HG02678 (cell line): ENCODE data around the gene CXCR3.
"Not testable (repeated sequence)": the region's sequence is repeated elsewhere in the genome, so short reads cannot be mapped to it uniquely, and the experiment has no call there.

Experiments used
- ATAC-seq: cut with Tn5 transposase; IDR thresholded peaks from one replicate; pipeline ENCODE4 v1.9.1; 2021; ENCODE audit warnings: mild to moderate bottlenecking, moderate library complexity; ENCODE audit not compliant: unreplicated experiment

CXCR3 gene

DNA sequence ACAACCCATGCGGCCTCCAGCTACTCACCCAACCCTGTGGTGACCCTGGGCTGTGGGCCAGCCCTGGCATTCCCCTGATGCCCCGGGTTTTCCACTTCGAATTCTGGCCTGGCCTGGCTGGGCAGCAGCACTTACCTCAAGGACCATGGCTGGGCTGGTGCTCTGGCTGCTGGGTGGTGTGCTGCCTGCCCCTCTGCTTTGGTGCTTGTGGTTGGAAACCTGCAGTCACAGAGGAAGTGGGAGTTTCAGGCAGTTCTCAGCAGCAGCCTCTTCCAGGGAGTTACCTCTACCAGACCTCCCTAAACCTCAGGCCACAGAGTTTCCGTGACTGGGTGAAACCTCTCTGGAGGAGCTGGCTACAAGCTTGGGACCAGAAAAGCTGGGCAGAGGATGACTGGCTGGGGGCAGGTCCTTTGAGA, at the start of gene CXCR3:
TSS of gene CXCR3 (minus strand) at position 209 of the 419 bp plus-strand sequence. CDS start at position 147, 62 bp downstream.
- peak; percentile 69 for ATAC-seq

DNA sequence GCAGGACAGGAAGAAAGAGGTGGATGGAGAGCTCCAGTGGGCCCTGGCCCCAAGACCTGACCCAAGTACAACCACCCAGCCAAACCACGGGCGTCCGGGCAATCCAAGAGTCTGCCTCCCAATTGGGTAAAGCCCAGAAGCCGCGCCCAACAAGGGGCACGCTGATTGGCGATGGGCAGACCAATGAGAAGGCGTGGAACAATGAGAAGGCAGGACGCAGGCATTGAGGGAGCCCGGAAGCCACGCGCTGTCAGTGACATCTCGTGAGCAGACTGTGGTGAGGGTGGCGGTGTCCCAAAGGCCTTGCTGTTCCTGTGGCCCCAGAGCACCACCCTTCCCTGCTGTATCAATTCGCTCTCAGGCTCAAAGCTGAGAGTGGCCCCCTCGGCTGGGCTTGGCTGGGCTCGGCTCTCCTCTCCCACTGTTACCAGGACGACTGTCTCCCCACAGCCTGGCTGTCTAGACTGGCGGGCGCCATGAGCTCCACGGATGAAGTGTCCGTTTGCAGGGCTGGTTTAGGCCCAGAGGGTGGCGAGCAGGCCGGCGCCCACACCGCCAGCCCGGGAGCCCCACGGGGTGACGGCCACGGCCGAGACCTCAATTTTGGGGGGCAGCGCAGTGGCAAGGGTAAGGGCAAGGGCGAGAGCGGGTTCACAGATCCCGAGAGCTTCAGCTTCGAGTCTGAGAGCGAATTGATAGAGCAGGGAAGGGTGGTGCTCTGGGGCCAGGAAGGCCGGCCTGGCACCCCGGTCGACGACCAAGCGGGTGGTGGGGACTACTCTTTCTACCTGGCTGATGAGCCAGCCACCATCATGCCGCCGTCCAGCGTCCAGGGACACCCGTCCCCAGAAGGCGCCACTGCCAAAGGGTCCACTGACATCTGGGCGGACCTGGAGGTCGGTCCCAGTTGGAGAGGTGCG, 49.3 kb upstream of the CXCR3 start, which contains the start of gene LOC101059915:
TSS of gene LOC101059915 (plus strand) at position 219 of the 920 bp plus-strand sequence.
- no peak for ATAC-seq

DNA sequence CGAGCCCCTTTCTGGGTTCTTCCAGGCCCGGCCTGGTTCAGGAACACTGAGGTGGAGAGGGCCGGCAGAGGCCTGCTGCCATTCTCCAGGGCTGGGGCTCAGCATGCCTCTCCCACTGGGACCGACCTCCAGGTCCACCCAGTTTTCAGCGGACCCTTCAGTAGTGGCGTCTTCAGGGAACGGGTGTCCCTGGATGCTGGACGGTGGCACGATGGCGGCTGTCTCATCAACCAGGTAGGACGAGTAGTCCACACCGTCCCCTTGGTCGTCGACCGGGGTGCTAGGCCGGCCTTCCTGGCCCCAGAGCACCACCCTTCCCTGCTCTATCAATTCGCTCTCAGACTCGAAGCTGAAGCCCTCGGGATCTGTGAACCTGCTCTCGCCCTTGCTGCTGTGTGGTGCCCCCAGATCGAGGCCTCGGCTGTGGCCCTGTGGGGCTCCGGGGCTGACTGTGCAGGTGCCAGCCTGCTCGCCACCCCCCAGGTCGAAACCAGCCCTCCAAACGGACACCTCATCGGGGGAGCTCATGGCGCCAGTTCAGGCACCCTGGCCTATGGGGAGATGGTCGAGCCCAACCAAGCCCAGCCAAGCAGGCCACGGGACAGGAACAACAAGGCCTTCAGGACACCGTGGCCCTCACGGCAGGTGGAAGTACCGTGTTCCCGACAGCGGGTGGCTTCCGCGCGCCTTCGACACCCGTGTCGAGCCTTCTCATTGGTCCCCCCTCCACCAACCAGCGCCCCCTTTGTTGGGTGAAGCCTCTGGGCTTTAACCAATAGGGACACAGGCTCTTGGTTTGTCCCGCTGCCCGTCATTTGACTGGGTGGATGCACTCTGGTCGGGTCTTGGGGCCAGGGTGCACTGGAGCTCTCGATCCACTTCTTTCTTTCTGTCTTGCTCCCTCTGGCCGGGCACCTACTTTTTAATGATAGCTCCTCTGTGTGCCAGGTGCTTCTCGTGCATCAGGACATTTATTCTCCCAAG, 48.2 kb upstream of the CXCR3 start:
- ATAC-seq: no peak

DNA sequence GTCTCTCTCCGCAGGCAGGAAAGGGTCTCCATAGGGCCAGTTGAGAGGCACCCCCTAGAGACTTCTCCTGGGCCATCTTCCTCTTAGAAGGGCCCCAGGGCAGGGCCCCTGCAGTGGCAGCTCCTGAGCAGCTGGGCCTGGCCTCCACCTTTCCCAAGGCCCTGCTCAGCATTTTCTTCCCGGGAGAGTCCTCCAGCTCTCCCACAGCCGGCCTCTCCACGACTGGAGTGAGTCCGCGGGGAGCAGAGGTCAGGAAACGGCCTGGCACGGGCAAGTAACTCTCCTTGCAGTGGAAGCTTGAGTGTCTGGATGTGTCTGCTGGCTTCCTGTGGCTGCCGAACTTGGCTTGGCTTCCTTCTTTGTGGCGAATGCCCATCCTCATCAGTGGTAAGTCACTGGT, 47.4 kb upstream of the CXCR3 start:
- ATAC-seq: no peak

DNA sequence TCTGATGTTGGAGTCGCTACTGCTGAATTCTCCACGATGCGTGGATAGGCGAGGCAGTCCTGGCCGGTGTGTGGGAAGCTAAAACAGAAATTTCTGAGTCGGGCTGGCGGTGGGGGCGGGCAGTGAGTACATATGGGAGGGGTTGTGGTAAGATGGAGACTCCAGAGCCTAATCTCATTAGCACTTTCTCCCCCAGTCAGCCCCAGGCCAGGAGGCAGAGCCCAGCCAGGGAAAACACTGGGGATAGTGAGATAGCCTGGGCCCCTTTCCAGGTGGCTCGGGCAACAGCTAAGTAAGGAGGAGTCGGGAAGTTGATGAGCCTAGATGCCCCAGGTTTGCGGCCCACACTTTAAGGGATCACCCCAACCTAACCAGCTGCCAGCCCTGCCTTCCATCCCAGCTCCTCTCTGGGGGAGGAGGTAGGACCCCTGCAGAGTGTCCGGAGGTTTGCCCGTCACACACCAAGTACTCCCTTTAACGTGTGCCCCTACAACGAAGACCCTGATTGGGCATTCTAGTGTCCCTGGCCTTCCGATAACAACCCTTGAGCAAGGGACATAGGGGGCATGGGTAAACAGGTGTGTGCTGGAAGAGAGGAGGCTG, 46.7 kb upstream of the CXCR3 start:
- no peak for ATAC-seq

DNA sequence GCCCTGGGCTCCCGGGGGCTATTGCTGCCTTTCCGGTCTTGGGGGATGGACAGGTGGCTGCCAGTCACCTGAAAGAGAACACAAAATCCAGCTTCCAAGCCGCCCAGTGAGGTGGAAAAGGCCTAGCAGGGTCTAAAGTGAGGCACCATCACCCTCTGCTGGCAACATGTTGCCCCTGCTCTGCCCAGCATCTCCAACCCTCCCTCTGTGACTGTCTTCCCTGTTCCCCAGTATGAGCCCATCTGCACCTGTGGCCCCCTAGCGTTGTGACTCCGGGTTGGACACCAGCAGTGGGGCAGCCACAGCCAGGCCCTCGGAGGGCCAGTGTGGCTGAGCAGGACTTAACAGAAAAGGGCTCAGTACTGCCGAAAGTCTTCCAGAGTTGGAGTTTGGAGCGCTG, 45.9 kb upstream of the CXCR3 start:
- not testable (repeated sequence) for ATAC-seq

DNA sequence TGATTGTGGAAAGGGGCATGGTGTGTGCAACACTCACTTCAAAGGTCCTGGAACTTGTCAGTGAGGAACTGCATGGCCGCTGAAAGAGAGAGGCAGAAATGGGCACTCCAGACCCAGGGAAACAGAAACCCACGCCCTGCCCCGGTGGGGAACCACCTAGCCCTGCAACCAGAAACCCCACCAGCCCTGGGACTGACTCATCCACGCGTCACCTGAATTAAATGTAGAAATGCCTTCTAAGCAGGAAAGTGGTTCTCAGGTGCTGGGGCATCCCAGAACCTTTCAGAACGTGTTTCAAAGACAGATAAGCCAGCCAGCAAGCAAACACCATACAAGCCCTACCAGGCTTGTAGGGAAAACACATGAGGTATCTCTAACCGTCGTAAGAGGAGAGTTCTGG, 44.9 kb upstream of the CXCR3 start:
- ATAC-seq: not testable (repeated sequence)

DNA sequence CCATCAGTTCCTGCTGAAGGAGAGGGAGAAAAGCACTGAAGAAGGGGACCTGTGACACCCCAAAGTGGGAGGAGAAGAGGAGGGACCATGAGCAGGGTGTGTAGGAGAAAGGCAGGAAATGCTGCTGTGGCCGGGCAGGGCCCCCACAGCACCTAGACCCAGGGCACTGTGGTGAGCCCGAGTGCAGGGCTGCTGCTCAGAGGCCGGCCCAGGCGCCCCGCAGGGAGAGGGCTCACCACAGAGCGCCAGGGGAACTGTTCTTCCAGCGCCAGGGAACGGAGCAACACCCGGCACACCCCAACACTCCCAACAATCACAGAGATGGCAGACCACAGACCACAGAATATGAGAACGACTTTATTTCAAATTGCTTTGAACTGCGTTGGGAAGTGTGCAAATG, 44.3 kb upstream of the CXCR3 start:
- not testable (repeated sequence) for ATAC-seq

DNA sequence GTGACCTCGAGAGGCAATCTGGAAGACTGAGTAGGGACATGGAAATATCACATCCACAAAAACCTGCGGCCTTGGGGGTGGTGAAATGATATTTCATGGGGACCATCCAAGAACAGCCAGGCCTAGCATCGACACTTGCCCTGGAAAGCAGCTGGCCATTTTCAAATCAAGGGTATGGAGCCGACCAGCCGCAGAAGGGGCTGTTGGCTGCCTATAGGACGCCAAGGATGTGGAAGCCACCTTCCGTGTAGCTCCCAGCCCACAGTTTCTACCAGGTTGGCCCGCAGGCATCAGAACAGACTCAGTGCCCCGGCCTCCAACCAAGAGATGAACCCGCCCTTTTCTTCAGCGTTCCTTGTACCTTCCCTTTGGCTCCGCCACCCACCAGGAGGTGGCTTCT, 43.6 kb upstream of the CXCR3 start:
- no peak for ATAC-seq

DNA sequence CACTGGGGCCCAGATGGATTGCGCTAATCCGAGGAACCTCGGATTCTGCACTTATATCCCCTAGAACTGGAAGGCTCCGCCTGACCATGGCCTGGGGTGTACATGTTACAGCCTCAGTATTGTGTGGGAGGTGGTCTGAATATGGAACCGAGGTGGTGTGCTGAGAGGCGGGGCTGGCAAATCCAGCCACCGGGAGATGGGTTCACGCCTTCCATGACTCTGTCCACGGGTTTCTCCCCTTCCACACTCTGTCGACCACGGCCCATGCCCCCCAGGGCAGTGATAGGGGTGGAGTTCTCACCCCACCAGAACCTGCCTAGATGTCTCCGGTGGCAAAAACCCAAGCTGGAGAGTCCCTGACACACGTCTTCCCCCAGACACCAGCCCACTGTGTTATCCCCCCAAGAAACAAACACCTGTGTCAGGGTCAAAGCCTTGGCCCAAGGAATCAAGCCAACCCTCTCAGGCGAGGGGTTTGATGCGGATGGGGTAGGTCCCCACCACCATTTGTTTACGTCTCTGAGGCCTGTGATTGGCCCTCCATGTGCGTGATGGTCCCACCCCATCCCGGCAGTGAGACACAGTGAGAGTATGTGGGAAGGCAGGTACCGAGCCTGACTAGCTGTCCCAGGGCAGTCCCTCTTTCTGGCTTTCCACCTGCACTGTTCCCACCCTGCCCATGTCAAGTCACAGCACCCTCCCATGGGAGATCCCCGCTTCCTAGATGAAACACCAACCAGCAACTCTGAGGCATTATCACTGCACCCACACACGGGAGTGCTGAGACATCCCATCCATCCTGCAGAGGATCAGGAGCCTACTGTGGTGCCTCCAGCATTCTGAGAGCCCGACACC, 42.5 kb upstream of the CXCR3 start:
- no peak for ATAC-seq

DNA sequence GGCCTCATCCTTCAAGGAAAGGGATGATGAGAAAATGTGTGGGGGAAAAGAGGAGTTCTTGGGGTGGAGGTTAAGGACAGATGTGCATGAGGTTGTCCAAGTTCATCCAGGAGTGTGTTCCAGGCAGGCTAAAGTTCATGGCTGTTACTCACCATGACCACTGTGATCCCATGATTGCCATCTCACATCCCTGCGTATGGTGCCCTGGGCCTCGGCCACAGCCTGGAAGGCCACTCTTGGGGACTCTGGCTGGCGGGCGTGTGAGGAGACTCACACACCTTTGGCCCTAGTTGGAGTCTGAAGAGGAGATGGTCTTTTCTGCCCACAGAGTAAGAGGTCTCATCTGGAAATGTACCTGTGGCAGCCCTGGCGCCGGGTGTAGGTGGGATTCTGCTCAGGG, 41.6 kb upstream of the CXCR3 start:
- ATAC-seq: no peak

DNA sequence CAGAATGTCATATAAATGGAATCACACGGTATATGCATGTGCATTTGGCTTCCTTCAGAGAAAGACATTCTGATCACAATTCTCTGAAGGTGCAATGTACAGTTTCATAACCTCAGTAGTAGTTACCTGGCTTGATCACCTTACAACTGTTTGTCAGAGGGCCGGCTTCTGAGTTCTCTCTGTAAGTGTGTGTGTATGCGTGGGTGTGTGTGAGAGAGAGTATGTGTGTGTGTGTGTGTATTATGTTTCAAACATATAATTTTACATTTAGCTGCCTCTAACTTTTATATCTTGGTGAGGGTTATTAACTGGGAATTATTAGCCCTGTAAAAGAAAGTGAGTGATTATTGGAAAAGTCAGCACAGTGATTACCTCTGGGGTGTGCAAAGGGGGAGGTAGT, 41.0 kb upstream of the CXCR3 start:
- no peak for ATAC-seq

DNA sequence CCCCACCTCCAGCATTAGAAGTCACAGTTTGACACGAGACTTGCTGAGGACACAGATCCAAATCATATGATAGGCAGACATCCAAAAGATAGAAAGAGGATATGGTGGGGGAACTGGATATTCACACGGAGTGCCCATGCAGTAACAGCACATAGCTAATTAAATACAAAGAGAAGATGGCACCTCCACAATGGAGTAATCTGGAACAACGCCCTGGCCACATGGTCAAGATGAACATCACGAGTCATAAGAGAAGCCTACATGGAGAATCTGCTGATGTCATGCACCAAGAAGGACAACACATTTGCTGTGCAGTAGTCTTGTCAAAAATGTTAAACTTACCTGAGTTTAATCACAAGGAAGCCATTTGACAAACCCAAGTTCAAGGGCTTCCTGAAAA, 39.0 kb upstream of the CXCR3 start:
- no peak for ATAC-seq

DNA sequence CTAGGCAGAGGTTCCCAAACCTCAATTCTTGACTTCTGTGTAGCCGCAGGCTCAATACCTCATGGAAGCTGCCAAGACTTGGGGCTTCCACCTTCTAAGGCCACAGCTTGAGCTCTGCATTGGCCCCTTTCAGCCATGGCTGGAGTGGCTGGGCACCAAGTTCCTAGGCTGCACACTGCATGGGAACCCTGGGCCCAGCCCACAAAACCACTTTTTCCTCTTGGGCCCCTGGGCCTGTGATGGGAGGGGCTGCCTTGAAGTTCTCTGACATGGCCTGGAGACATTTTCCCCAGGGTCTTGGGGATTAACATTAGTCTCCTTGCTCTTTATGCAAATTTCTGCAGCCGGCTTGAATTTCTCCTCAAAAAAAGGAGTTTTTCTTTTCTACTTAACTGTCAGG, 35.0 kb upstream of the CXCR3 start:
- no peak for ATAC-seq

DNA sequence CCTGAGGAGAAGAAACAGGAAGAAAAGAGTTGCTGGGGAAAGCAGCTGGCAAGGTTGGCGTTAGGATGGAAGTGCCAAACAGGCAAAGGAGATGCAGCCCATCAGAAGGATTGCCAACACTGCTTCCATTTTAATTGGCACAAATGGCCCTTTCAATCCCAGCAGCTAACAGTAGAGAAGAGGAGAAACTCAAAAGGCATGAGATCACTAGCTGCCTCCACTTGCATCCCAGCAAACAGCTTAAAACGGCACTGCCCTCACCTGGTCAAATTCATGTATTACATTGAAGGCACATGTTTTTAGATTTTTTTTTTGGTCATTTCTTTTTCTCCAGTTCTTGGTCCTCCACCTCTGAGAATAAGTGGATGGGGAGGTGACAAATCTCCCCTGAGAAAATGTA, 34.1 kb upstream of the CXCR3 start:
- ATAC-seq: no peak

DNA sequence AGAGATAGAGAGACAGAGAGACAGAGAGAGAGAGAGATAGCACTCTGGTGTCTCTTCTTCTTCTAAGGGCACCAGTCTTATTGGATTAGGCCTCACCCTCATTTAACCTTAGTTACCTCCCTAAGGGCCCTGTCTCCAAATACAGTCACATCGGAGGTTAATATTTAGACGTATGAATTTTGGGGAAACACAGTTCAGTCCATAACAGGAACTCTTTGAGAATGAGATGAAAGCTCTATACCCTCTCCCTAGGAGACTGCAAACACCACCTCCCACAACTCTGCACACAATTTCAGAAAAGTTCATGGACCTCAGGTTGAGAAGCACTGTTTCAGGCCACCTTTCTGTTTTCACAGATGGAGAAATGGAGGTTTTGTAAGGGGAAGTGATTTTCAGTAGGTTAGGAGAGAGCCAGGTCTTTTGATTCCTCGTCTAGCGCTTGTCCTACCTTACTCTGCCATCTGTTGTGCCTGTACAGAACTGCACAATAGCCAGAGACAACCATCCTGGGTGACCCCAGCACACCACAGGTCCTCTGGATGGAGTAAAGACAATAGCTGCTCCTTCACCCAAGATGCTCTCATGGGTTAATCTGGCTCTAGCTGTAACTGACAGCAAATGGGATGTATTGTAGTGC, 32.1 kb upstream of the CXCR3 start:
- peak; percentile 78 for ATAC-seq

DNA sequence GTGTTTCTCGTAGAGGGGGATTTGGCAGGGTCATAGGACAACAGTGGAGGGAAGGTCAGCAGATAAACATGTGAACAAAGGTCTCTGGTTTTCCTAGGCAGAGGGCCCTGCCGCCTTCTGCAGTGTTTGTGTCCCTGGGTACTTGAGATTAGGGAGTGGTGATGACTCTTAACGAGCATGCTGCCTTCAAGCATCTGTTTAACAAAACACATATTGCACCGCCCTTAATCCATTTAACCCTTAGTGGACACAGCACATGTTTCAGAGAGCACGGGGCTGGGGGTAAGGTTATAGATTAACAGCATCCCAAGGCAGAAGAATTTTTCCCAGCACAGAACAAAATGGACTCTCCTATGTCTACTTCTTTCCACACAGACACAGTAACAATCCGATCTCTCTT, 26.1 kb upstream of the CXCR3 start:
- ATAC-seq: not testable (repeated sequence)

DNA sequence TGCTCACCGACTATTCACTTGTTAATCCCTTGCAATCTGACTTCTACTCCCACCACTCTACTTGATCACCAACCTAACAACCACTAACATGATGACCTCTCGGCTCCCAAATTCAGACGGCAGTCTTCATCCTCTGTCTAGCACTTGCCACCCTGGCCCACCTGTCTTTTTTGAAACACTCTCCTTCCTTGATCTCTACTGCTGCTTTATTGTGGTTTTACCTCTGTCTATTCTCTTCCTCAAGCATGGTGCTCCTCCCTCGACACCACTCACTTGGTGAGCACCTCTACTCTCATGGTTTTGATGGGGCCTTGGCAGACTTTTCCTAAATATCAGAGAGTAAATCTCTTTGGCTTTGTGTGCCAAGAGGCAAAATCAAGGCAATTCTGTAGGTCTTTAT, 21.7 kb upstream of the CXCR3 start:
- ATAC-seq: no peak

DNA sequence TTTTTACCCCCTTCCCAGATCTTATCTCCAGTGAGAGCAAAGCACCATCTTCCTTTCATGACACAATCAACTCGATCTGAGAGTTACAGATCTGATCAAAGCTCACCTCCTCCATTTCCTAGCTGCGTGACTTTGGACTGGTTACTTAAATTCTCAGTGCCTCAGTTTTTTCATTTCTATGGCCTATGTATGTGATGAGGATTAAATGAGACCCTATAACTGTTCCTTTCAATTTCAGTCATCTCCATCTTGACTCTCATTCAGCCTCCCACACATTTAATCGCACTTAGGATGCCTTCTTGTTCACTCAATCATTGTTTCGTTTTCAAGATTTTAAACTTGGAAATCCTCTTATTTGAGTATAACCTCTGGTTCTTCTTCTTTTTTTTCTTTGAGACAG, 20.1 kb upstream of the CXCR3 start:
- ATAC-seq: no peak

DNA sequence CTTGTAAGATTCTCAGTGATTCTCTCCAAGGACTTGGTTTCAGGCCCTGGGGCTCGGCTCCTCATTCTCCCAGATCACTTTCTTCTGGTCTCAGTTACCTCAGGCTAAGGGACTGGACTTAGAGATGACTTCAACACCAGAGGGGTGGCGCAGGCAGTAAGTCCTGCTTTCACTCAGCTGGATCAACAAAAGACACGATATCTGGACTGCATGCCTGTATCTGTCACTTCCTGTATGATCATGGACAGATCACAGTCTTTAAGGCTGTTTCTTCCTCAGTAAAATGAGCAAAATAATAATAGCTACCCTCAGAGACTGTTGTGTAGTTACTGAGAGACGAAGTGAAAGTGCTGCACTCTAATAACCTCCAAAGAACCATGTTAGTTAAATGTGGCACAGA, 19.5 kb upstream of the CXCR3 start:
- ATAC-seq: peak; percentile 51
